22Rv1 (cell line): ENCODE results near the gene CEP70.

ENCODE experiments used
- CTCF ChIP-seq: fragments of 450-650 bp; IDR thresholded peaks from 2 replicates; pipeline ENCODE4 v1.5.1; 2017; ENCODE audit warnings: mild to moderate bottlenecking
- ZFX ChIP-seq: fragments of 450-650 bp; IDR thresholded peaks from 2 replicates; pipeline ENCODE4 v1.6.1; 2017; ENCODE audit warnings: antibody characterized with exemption, borderline replicate concordance

DNA sequence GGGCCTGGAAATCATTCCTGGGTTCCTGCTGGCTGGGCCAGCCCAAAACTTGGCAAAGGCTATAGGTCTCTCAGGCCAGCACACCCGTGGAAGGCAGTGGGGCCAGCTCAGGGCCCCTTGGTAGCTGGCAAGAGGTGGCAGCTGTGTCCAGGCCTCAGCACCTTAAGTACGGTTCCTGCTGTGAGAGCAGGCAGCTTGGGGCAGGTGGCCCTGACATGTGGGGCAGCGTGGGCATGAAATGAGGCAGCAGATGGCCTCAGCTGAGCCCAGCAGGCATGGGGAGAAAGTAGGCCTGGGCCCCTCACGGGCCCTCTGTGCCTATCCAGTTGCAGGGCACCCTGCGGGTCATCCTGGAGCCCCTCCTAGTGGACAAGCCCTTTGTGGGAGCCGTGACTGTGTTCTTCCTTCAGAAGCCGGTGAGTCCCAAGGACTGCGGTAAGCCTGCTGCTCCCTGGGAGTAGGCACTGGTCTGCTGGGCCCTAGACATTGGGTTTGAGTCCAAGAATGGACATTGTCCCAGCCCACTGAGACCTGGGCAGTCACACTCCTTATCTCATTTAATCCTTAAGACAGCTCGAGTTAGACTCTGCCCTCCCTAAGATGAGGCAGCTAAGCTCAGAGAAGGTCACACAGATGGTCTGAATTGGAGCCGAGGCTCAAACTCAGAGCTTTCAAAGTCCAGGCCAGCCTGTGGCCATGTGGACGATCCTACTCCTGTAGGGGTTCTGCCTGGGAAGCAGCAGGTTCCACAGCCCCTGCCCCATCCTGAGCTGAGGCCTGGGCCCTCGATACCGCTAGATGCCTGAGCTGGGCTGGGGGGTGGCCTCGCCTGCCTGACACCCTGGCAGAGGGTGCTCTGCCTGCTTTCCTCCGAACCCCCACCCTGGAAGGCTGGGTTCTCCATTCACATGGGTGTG, 134.2 kb downstream of the CEP70 start:
- TF ChIP-seq CTCF (no peak), ZFX (no peak)
